Fibroblast of lung (primary cell): ENCODE measurements around the gene PHC2. TPM values are rescaled to one million over a fixed set of nuclear protein-coding genes. Genes with fewer than 3 reads are reported as not detected.

Experiments
- DNase-seq, 2 donors: peaks; one replicate each; pipeline versions ENCODE4 v3.0.0 to v3.0.0-alpha.2; 2010; ENCODE audit warnings: low read depth in 2 of 2
- H2AFZ ChIP-seq: 2 replicates; pipeline ENCODE4 v1.5.1; 2012; ENCODE audit warnings: low read length, control low read depth, inconsistent platforms
- H3K27ac ChIP-seq: 2 replicates; pipeline ENCODE4 v1.5.1; 2011; ENCODE audit warnings: low read length, control low read depth; ENCODE audit not compliant: insufficient read depth
- H3K27me3 ChIP-seq: 2 replicates; pipeline ENCODE4 v1.5.1; 2011; ENCODE audit warnings: mild to moderate bottlenecking, low read length; ENCODE audit not compliant: control insufficient read depth, insufficient read depth
- H3K36me3 ChIP-seq: 2 replicates; pipeline ENCODE4 v1.5.1; 2011; ENCODE audit warnings: low read length; ENCODE audit not compliant: control insufficient read depth, insufficient read depth
- H3K4me1 ChIP-seq: 2 replicates; pipeline ENCODE4 v1.5.1; 2011; ENCODE audit warnings: low read length; ENCODE audit not compliant: control insufficient read depth, insufficient read depth; ENCODE audit errors: extremely low read depth
- H3K4me2 ChIP-seq: 2 replicates; pipeline ENCODE4 v1.5.1; 2011; ENCODE audit warnings: low read length, control low read depth; ENCODE audit not compliant: insufficient read depth; ENCODE audit errors: extremely low read depth
- H3K4me3 ChIP-seq, 4 experiments: fragments of 200-600 bp in 1 of 4; sonication (generic) in 1 of 4; replicated peaks in 1 of 4; 2 replicates each; pipeline ENCODE4 v1.5.1; 2011 to 2016; ENCODE audit warnings: low read length in 4 of 4, low read depth in 3 of 4, mild to moderate bottlenecking in 3 of 4, control low read depth in 2 of 4, inconsistent platforms in 1 of 4, mixed read lengths in 1 of 4; ENCODE audit not compliant: insufficient read depth in 1 of 4; ENCODE audit errors: control extremely low read depth in 1 of 4
- H3K79me2 ChIP-seq: 2 replicates; pipeline ENCODE4 v1.5.1; 2012; ENCODE audit warnings: mild to moderate bottlenecking, low read length, inconsistent platforms; ENCODE audit not compliant: control insufficient read depth, insufficient read depth
- H3K9ac ChIP-seq: 2 replicates; pipeline ENCODE4 v1.5.1; 2011; ENCODE audit warnings: mild to moderate bottlenecking, low read length, control low read depth; ENCODE audit not compliant: insufficient read depth
- H3K9me3 ChIP-seq: 2 replicates; pipeline ENCODE4 v1.5.1; 2012; ENCODE audit warnings: low read depth, low read length; ENCODE audit not compliant: control insufficient read depth, insufficient read depth
- H4K20me1 ChIP-seq: 2 replicates; pipeline ENCODE4 v1.5.1; 2011; ENCODE audit warnings: low read length; ENCODE audit not compliant: control insufficient read depth, insufficient read depth; ENCODE audit errors: extremely low read depth
- EZH2 ChIP-seq: IDR thresholded peaks from 2 replicates; pipeline ENCODE4 v1.5.1; 2012; ENCODE audit warnings: low read length, control low read depth, mild to moderate bottlenecking; ENCODE audit errors: missing control alignments
- polyA plus RNA-seq, 2 donors: library from polyadenylated mRNA; depleted of rRNA in 1 of 2; stranded (reverse) in 1 of 2; unstranded in 1 of 2; fragments of >200 nt; gene quantifications; 2 replicates each; pipeline ENCODE4 v1.2.1, GENCODE V29; 2011 to 2012; ENCODE audit warnings: missing spikeins in 1 of 2
- total RNA-seq: library from RNA; depleted of rRNA; stranded (reverse); fragments of >200 nt; gene quantifications from 2 replicates; pipeline ENCODE4 v1.2.1, GENCODE V29; 2014
- TF ChIP-seq, protein P1 (sequence below), 2 donors: IDR thresholded peaks in 1 of 2; conservative IDR thresholded peaks in 1 of 2; 1 replicate in 1 of 2; 2 replicates in 1 of 2; pipeline ENCODE4 v1.5.1; 2011 to 2012; ENCODE audit warnings: low read length in 2 of 2, control low read depth in 1 of 2, inconsistent platforms in 1 of 2, low read depth in 1 of 2, mild to moderate bottlenecking in 1 of 2

PHC2 gene
- total and polyA plus RNA-seq, 2 donors (not counting 1 experiment from before 2014, with no cell fraction given), result 62.6 to 75.8 TPM

DNA sequence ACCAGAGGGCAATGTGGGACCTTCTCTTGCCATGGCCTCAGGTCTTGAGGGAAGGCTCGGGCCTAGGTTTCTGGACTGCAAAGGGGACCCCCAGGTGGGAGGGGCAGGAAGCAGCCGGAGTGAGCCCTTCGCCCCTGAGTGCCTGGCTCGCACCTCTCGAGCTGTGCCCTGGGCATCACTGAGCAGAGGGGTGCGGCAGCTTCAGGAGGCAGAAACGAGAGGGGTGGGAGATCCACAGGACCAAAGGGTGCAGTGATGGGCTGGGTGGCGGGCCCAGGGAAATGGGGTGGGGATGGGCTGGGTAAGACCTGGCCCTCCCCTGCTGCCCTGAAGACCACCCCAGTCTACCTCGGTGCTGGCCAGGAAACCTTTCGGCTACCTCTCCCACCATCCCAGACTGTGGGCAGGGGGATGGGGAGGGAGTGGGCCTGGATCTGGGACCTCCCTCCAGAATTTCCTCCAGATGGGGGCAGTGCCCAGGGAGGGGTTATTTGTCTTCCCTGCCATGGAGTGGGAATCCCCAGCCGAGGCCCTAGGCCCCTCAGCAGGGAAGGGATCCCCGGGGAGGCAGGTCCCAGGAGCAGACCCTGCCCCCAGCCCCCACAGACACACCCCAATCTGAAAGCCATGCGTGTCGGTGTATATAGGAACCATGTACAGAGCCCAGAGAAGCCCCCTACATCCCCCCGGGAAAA is 131.3 kb downstream of the PHC2 start:
- TF ChIP-seq, protein P1, sequence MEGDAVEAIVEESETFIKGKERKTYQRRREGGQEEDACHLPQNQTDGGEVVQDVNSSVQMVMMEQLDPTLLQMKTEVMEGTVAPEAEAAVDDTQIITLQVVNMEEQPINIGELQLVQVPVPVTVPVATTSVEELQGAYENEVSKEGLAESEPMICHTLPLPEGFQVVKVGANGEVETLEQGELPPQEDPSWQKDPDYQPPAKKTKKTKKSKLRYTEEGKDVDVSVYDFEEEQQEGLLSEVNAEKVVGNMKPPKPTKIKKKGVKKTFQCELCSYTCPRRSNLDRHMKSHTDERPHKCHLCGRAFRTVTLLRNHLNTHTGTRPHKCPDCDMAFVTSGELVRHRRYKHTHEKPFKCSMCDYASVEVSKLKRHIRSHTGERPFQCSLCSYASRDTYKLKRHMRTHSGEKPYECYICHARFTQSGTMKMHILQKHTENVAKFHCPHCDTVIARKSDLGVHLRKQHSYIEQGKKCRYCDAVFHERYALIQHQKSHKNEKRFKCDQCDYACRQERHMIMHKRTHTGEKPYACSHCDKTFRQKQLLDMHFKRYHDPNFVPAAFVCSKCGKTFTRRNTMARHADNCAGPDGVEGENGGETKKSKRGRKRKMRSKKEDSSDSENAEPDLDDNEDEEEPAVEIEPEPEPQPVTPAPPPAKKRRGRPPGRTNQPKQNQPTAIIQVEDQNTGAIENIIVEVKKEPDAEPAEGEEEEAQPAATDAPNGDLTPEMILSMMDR (conservative IDR thresholded peaks at IDR 0.05 in 1 of 2, IDR thresholded peaks at IDR 0.05 in 1 of 2; ENCODE audit: low read depth in 1 of 2, low read length in 2 of 2), result no peak
- no peak for TF ChIP-seq EZH2
- H3K27me3 ChIP-seq, result no peaks in the 10 kb centered on the region
- H2AFZ ChIP-seq, result no peak overlapping the region
- H3K4me3 ChIP-seq, result no peak overlapping the region
- peaks cover 10% of the 10 kb centered on the region for H3K4me1 ChIP-seq
- H3K79me2 ChIP-seq, result no peaks in the 10 kb centered on the region
- no peak overlapping the region for H3K27ac ChIP-seq
- DNase-seq, result no peak
- H3K36me3 ChIP-seq, result peaks cover 4% of the 10 kb centered on the region
- H3K9ac ChIP-seq, result no peak overlapping the region
- H3K4me2 ChIP-seq, result no peak overlapping the region
- no peaks in the 10 kb centered on the region for H3K9me3 ChIP-seq
- H4K20me1 ChIP-seq, result no peaks in the 10 kb centered on the region

DNA sequence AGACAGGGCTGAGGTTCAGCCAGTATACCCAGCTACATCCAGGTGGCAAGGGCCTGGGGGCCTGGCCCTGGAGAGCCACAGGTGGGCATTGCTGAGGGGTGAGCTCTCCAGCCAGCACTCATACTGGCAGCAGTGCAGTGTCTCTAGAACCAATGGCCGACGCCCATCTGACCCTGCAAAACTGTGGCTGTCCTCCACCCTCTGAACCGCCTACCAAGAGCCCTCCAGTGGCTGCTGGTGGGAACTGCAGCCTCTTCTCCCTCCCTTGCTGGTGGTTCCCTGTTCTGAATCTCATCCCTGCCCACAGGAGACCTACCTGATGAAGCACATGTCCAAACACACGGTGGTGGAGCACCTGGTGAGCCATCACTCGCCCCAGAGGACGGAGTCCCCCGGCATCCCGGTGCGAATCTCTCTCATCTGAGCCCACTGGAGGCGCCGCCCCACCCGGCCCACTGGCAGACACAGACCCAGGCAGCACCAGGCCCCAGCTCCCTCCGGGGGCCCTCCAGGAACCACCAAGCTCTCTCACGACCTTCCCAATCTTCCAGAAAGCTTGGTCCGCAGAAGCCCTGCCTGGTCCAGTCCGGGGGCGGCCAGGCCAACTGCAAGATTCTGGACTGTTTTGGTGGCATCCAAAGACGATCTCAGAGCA is 132.1 kb downstream of the PHC2 start:
- TF ChIP-seq, protein P1 (conservative IDR thresholded peaks at IDR 0.05 in 1 of 2, IDR thresholded peaks at IDR 0.05 in 1 of 2; ENCODE audit: low read depth in 1 of 2, low read length in 2 of 2), result peak; percentile 86 to 96
- no peak for TF ChIP-seq EZH2
- Histone ChIP-seq H3K4me2 (no peak overlapping the region), H3K9ac (no peak overlapping the region), H4K20me1 (no peaks in the 10 kb centered on the region), H3K79me2 (no peaks in the 10 kb centered on the region), H3K4me3 (no peak overlapping the region), H3K27me3 (no peaks in the 10 kb centered on the region), H3K4me1 (peaks cover 10% of the 10 kb centered on the region), H2AFZ (no peak overlapping the region), H3K36me3 (peaks cover 4% of the 10 kb centered on the region), H3K27ac (no peak overlapping the region), H3K9me3 (no peaks in the 10 kb centered on the region)
- peak; percentile 44 to 67 for DNase-seq

DNA sequence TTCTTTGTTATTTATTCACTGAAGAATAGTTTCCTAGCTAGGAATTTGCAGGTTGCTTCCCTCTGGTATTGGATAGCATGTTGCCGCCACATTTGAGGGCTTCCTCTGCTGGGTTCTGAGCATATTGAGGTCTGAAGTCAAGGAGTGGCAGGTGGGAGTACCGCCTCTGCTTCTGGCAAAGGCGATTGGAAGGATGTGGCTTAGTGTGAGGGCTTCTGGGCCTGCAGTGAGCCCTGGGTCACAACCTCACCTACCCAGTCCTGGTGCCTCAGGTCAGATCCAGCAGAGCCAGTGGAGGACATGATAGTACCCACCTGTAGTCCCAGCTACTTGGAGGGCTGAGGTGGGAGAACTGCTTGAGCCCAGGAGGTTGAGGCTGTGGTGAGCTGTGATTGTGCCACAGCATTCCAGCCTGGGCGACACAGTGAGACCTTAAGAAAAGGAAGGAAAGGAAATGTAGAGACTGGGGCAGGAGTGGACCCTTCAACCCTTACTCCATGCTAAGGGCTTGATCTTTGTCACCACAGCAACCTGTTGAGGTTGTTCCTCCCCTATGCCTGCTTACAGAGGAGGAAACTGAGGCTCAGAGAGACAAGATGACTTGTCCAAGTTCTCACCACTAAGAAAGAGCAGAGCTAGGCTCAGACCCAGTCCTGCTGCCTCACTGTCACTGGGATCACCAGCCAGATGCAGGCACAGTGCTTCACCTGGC is 132.8 kb downstream of the PHC2 start:
- Histone ChIP-seq H3K79me2 (no peaks in the 10 kb centered on the region), H3K9me3 (no peaks in the 10 kb centered on the region), H3K27me3 (no peaks in the 10 kb centered on the region), H3K4me2 (no peak overlapping the region), H3K36me3 (peaks cover 4% of the 10 kb centered on the region), H3K27ac (no peak overlapping the region), H3K9ac (no peak overlapping the region), H2AFZ (no peak overlapping the region), H3K4me3 (no peak overlapping the region), H3K4me1 (peaks cover 10% of the 10 kb centered on the region), H4K20me1 (no peaks in the 10 kb centered on the region)
- no peak for TF ChIP-seq EZH2
- TF ChIP-seq, protein P1 (conservative IDR thresholded peaks at IDR 0.05 in 1 of 2, IDR thresholded peaks at IDR 0.05 in 1 of 2; ENCODE audit: low read depth in 1 of 2, low read length in 2 of 2), result no peak
- DNase-seq, result no peak
